Measurements from ENCODE around the gene DNLZ.

Gene DNLZ

DNA sequence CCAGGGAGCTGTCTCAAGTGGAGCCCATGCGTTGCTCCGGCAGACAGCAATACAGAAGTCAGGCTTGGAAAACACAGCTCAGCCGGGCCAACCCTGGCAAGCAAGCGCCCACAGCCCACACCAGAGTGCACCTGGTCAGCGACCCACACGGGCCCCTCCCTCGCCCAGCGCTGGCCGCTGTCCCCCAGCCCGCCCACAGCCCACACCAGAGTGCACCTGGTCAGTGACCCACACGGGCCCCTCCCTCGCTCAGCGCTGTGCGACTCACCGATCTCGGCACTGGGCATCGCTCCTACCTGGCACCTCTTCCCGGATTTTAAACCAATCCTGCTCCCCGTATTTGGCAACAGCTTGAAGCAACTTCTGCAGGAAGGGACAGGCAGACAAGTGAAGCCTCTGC is 23.7 kb upstream of the DNLZ start:
- no peak for DNase-seq (ENCODE audit: low spot score)
- TF ChIP-seq, protein P1, sequence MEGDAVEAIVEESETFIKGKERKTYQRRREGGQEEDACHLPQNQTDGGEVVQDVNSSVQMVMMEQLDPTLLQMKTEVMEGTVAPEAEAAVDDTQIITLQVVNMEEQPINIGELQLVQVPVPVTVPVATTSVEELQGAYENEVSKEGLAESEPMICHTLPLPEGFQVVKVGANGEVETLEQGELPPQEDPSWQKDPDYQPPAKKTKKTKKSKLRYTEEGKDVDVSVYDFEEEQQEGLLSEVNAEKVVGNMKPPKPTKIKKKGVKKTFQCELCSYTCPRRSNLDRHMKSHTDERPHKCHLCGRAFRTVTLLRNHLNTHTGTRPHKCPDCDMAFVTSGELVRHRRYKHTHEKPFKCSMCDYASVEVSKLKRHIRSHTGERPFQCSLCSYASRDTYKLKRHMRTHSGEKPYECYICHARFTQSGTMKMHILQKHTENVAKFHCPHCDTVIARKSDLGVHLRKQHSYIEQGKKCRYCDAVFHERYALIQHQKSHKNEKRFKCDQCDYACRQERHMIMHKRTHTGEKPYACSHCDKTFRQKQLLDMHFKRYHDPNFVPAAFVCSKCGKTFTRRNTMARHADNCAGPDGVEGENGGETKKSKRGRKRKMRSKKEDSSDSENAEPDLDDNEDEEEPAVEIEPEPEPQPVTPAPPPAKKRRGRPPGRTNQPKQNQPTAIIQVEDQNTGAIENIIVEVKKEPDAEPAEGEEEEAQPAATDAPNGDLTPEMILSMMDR (IDR thresholded peaks at IDR 0.05; ENCODE audit: borderline replicate concordance, control extremely low read depth, extremely low read depth, insufficient read depth, missing control alignments): no peak
- in situ Hi-C loops (cut with MboI; ENCODE audit: low sequenced_read_pairs, unreplicated experiment): no loop called here

DNA sequence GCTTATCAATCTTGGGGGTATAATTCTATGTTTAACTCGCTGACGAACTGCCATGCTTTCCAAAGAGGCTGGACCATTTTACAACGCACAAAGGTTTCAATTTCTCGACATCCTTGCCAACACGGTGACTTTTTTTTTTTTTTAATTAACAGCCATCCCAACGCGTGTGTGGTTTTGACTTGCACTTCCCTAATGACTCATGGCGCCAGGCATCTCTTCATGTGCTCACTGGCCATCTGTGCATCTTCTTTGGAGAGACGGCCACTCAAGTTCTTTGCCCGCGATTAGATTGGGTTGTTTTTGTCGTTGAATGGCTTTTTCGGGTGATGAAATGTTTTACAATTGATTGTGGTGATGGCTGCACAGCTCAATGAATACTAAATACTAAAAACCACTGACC is 22.5 kb upstream of the DNLZ start:
- in situ Hi-C loops (cut with MboI; ENCODE audit: low sequenced_read_pairs, unreplicated experiment): no loop called here
- TF ChIP-seq, protein P1 (IDR thresholded peaks at IDR 0.05; ENCODE audit: borderline replicate concordance, control extremely low read depth, extremely low read depth, insufficient read depth, missing control alignments): no peak
- DNase-seq (ENCODE audit: low spot score): no peak

DNA sequence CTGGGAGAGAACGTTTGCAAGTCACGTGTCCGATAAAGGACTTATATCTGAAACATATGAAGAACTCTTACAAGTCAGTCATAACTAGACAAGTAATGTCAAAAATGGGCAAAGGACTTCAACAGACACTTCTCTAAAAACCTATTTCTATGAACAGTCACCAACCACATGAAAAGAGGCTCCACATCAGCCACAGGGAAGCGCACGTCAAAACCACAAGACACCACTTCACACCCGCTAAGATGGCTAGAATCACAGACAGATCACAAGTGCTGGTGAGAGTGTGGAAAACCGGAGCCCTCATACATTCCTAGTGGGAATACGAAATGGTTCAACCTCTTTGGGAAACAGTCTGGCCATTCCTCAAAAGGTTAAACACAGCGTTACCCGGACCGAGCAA is 21.5 kb upstream of the DNLZ start:
- in situ Hi-C loops (cut with MboI; ENCODE audit: low sequenced_read_pairs, unreplicated experiment): no loop called here
- DNase-seq (ENCODE audit: low spot score): no peak
- TF ChIP-seq, protein P1 (IDR thresholded peaks at IDR 0.05; ENCODE audit: borderline replicate concordance, control extremely low read depth, extremely low read depth, insufficient read depth, missing control alignments): no peak

DNA sequence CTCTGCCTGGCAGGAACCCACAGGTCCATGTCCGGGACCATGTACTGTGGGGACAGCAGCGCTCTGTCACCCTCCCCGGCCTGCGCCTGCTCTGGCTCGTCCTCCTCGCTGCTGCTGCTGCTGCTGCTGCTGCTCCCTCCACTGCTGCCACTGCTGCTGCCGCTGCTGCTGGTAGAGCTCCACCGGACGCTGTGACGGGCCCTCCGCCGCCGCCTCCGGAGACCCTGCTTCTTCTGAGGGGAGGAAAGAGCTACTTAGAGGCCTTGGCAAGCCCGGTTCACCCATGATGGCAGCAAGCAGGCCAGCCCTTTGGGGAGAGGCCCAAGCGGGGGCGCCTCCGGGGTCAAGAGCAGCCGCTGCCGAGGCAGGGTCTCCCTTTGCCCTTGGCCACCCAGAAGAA is 19.9 kb upstream of the DNLZ start:
- in situ Hi-C loops (cut with MboI; ENCODE audit: low sequenced_read_pairs, unreplicated experiment): no loop called here
- DNase-seq (ENCODE audit: low spot score): no peak
- TF ChIP-seq, protein P1 (IDR thresholded peaks at IDR 0.05; ENCODE audit: borderline replicate concordance, control extremely low read depth, extremely low read depth, insufficient read depth, missing control alignments): no peak

DNA sequence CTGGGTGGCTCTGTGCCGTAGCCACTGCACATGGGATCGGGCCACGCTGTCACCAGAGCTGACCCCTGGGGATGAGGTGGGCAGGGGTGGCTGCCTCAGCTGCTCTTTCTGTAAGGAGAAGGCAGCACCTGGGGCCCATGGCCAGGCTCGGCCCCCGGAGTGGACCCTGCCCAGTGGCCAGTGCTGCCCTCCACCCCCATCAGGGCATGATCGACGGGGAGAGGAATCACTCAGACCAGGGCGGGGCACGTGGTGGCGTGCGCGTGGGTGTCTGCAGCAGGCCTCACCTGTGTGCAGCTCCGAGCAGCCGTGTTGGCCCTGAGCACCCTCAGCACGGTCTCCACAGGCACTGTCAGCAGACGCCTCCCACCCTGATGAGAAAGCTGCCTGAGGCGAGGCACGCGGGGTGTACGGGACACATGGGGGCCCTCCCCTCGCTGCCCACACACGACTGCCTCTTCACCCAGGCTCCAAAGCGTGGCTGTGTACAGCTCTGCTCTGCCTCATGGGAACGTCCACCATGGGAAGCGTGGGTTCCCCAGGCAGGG is 18.5 kb upstream of the DNLZ start:
- TF ChIP-seq, protein P1 (IDR thresholded peaks at IDR 0.05; ENCODE audit: borderline replicate concordance, control extremely low read depth, extremely low read depth, insufficient read depth, missing control alignments): no peak
- in situ Hi-C loops (cut with MboI; ENCODE audit: low sequenced_read_pairs, unreplicated experiment): no loop called here
- no peak for DNase-seq (ENCODE audit: low spot score)

DNA sequence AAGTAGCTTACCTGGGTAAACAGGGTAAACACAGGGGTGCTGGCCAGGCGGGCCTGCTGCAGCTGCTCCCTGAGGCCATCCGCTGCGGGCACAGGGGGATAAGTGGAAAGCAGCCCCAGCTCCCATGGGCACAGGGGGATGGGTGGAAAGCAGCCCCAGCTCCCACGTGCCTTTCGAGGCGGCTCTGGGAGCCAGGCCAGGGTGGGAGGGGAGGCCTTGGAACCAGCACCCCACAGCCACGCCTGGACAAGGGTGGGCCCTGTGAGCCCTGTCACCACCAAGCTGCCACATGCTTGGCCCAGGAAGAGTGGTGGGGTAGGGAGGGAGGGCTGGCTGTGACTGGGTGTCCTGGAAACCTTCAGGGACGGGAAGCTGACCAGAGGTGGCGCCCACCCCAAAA is 17.8 kb upstream of the DNLZ start:
- no peak for DNase-seq (ENCODE audit: low spot score)
- in situ Hi-C loops (cut with MboI; ENCODE audit: low sequenced_read_pairs, unreplicated experiment): no loop called here
- TF ChIP-seq, protein P1 (IDR thresholded peaks at IDR 0.05; ENCODE audit: borderline replicate concordance, control extremely low read depth, extremely low read depth, insufficient read depth, missing control alignments): no peak

DNA sequence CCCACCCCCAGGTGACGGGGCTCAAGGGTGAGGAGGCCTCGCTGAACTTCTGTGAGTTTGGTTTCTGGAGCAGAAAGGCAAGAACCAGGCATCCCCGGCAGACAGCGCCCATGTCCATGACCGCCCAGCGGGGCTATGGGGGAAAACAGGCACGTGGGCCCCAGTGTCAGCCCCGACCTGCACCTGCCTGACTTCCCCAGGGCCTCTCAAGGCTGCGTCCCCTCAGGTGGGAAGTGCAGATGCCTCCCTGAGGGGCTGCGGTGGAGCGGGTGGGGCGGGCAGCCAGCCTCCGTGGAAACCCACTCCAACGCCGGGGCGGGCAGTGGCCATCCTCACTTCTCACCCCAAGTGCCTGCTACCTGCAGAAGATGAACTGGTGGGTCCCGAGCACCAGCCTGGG is 16.8 kb upstream of the DNLZ start:
- DNase-seq (ENCODE audit: low spot score): no peak
- in situ Hi-C loops (cut with MboI; ENCODE audit: low sequenced_read_pairs, unreplicated experiment): no loop called here
- TF ChIP-seq, protein P1 (IDR thresholded peaks at IDR 0.05; ENCODE audit: borderline replicate concordance, control extremely low read depth, extremely low read depth, insufficient read depth, missing control alignments): no peak
